IMR-90 (cell line): ENCODE results near the gene TNFRSF1B.

Source experiments
- BHLHE40 ChIP-seq: fragments of 150-350 bp; IDR thresholded peaks from 2 replicates; pipeline ENCODE4 v1.6.1; 2016; ENCODE audit warnings: mild to moderate bottlenecking, low read depth, low read length
- CEBPB ChIP-seq: IDR thresholded peaks from 2 replicates; pipeline ENCODE4 v1.6.1; 2012; ENCODE audit warnings: low read depth, low read length, improper control_type of control experiment
- MAZ ChIP-seq: IDR thresholded peaks from 2 replicates; pipeline ENCODE4 v1.6.1; 2012; ENCODE audit warnings: low read depth, mild to moderate bottlenecking, low read length, improper control_type of control experiment, moderate library complexity, borderline replicate concordance
- POLR2A ChIP-seq: IDR thresholded peaks from 2 replicates; pipeline ENCODE4 v1.6.1; 2012; ENCODE audit warnings: mild to moderate bottlenecking, low read depth, low read length
- RCOR1 ChIP-seq: IDR thresholded peaks from 2 replicates; pipeline ENCODE4 v1.6.1; 2012; ENCODE audit warnings: mild to moderate bottlenecking, low read length, improper control_type of control experiment; ENCODE audit not compliant: insufficient replicate concordance
- TF ChIP-seq, protein P1 (sequence below): conservative IDR thresholded peaks from 2 replicates; pipeline ENCODE4 v1.5.1; 2012; ENCODE audit warnings: mild to moderate bottlenecking, low read depth, low read length, improper control_type of control experiment

DNA sequence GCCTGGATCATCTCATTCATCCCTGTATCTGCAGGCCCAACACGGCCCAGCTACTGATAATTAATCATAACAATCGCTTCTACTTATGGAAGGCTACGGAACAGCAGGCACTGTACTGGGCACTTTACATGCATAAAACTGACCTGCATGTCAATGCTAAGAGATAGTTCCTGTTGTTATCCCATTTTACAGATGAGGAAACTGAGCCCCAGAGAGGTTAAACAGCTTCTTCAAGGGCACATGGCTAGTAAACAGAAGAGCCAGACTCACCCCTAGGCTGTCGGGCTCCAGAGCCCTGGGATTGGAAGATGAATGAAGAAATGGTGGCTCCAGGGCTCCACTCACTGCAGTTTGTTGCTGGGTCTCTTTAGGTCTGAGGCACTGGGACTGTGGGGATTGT, 35.8 kb downstream of the TNFRSF1B start:
- TF ChIP-seq POLR2A (no peak), BHLHE40 (no peak), MAZ (no peak), RCOR1 (no peak), CEBPB (no peak)
- TF ChIP-seq, protein P1, sequence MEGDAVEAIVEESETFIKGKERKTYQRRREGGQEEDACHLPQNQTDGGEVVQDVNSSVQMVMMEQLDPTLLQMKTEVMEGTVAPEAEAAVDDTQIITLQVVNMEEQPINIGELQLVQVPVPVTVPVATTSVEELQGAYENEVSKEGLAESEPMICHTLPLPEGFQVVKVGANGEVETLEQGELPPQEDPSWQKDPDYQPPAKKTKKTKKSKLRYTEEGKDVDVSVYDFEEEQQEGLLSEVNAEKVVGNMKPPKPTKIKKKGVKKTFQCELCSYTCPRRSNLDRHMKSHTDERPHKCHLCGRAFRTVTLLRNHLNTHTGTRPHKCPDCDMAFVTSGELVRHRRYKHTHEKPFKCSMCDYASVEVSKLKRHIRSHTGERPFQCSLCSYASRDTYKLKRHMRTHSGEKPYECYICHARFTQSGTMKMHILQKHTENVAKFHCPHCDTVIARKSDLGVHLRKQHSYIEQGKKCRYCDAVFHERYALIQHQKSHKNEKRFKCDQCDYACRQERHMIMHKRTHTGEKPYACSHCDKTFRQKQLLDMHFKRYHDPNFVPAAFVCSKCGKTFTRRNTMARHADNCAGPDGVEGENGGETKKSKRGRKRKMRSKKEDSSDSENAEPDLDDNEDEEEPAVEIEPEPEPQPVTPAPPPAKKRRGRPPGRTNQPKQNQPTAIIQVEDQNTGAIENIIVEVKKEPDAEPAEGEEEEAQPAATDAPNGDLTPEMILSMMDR = no peak
